ENCODE data around the gene OTULIN. TPM values are rescaled to one million over a fixed set of nuclear protein-coding genes. Genes with fewer than 3 reads are reported as not detected.
A peak's percentile ranks its signal among the peaks of the same experiment; 100 is the strongest.

Gene OTULIN
- total and polyA plus RNA-seq, 2 experiments from 2014 or later = 24.3 to 43.9 TPM

- Histone ChIP-seq H3K36me3 (ENCODE audit: insufficient read depth) (no peaks in the 10 kb centered on the region), H3K4me3 (peak overlapping the region; percentile 23; the same call in 1 of the 2 replicates), H3K27ac (ENCODE audit: low read depth) (peak overlapping the region; percentile 70; the same call in 1 of the 2 replicates), H3F3A (replicated peaks; ENCODE audit: low read depth) (no peaks in the 10 kb centered on the region), H3K4me2 (peak overlapping the region; percentile 67), H3K4me1 (ENCODE audit: insufficient read depth) (peaks cover 18% of the 10 kb centered on the region), H3K27me3 (ENCODE audit: insufficient read depth) (no peaks in the 10 kb centered on the region), H2AFZ (no peak overlapping the region), H4K20me1 (replicated peaks; ENCODE audit: insufficient read depth) (no peaks in the 10 kb centered on the region), H3K79me2 (replicated peaks; ENCODE audit: insufficient read depth) (no peaks in the 10 kb centered on the region), H3K9me2 (ENCODE audit: insufficient read depth) (no peaks in the 10 kb centered on the region)
- Mint-ChIP-seq H3K9me3 (no peaks in the 10 kb centered on the region), H3K4me3 (peak overlapping the region; percentile 52; the same call in 2 of the 3 replicates), H3K27ac (peak overlapping the region; percentile 82), H3K27me3 (ENCODE audit: insufficient read depth, low read depth, poor library complexity) (peaks cover 9% of the 10 kb centered on the region), H3K4me1 (peaks cover 38% of the 10 kb centered on the region), H3K36me3 (ENCODE audit: low read depth) (no peaks in the 10 kb centered on the region; the same call in 2 of the 3 replicates)
- peak; percentile 26 for DNase-seq (ENCODE audit: low spot score)
- no peak; the same call in 2 of the 3 replicates for ATAC-seq
- TF ChIP-seq EZH2phosphoT487 (IDR thresholded peaks at IDR 0.05; ENCODE audit: unreplicated experiment) (no peak), REST (IDR thresholded peaks at IDR 0.05; ENCODE audit: unreplicated experiment) (no peak), ZNF462 (CRISPR knock-in tag; IDR thresholded peaks at IDR 0.05) (no peak), CTCF (conservative IDR thresholded peaks at IDR 0.05; ENCODE audit: low read depth in 2 of 2) (no peak), JUNB (IDR thresholded peaks at IDR 0.05; ENCODE audit: unreplicated experiment) (no peak), ETS1 (IDR thresholded peaks at IDR 0.05) (no peak), POLR2AphosphoS5 (IDR thresholded peaks at IDR 0.05; ENCODE audit: low read depth) (no peak), EZH2 (IDR thresholded peaks at IDR 0.05; ENCODE audit: low read depth, unreplicated experiment) (no peak), STAT1 (IDR thresholded peaks at IDR 0.05; ENCODE audit: unreplicated experiment) (no peak), CREB1 (CRISPR knock-in tag; IDR thresholded peaks at IDR 0.05; ENCODE audit: low read depth) (no peak), ZNF331 (CRISPR knock-in tag; IDR thresholded peaks at IDR 0.05; ENCODE audit: low read depth) (no peak), ZNF114 (CRISPR knock-in tag; IDR thresholded peaks at IDR 0.05) (no peak), NANOG (IDR thresholded peaks at IDR 0.05; ENCODE audit: borderline replicate concordance) (no peak)
These were observed 63.5 kb downstream of the OTULIN start for GRCh38 chr5:14727928-14728458.

Measured in GM23338 (cell line).